Measurements from ENCODE around the gene FAM53A. TPM values are rescaled to one million over a fixed set of nuclear protein-coding genes. Genes with fewer than 3 reads are reported as not detected.

Gene FAM53A
- total and polyA plus RNA-seq, 2 of the 4 experiments (the other 2 are of a cell fraction) = 2.0 to 3.1 TPM

- in situ Hi-C loops (cut with MboI; ENCODE audit: low sequenced_read_pairs) = no loop called here
- Histone ChIP-seq H3K4ac (ENCODE audit: low read depth, low read length) (no peak overlapping the region), H3K4me1 (ENCODE audit: control insufficient read depth, insufficient read depth, low read length) (no peaks in the 10 kb centered on the region), H3K4me2 (ENCODE audit: low read depth, low read length) (no peak overlapping the region), H4K20me1 (ENCODE audit: insufficient read depth, low read length) (no peaks in the 10 kb centered on the region), H3K27me3 (ENCODE audit: control insufficient read depth, insufficient read depth, low read length) (no peaks in the 10 kb centered on the region), H3K79me1 (ENCODE audit: low read depth in 1 of 2, low read length in 2 of 2) (no peaks in the 10 kb centered on the region), H2BK120ac (ENCODE audit: low read depth, low read length) (no peak overlapping the region), H3K4me3 (ENCODE audit: insufficient read depth, low read depth, low read length) (no peak overlapping the region), H2AK5ac (ENCODE audit: low read depth, low read length) (no peak overlapping the region), H2BK20ac (ENCODE audit: low read depth, low read length) (no peak overlapping the region), H4K5ac (ENCODE audit: low read depth, low read length) (no peak overlapping the region), H4K91ac (ENCODE audit: insufficient read depth, low read depth, low read length) (no peak overlapping the region), H2BK5ac (ENCODE audit: low read depth, low read length, poor library complexity, severe bottlenecking) (no peak overlapping the region), H2AK9ac (replicated peaks; ENCODE audit: low read depth, low read length, poor library complexity) (no peak overlapping the region), H3K9me3 (ENCODE audit: control insufficient read depth, insufficient read depth, low read length) (no peaks in the 10 kb centered on the region), H3K9me1 (ENCODE audit: insufficient read depth, low read length) (no peaks in the 10 kb centered on the region; the same call in 1 of the 2 replicates), H3K18ac (ENCODE audit: low read depth, low read length) (no peak overlapping the region), H3K23ac (ENCODE audit: low read depth, low read length) (no peak overlapping the region), H3K56ac (ENCODE audit: extremely low read depth, insufficient read depth, low read length) (no peak overlapping the region), H4K8ac (ENCODE audit: low read depth in 2 of 2, low read length in 2 of 2) (no peak overlapping the region), H3K9ac (ENCODE audit: low read depth, low read length) (no peak overlapping the region), H3K27ac (ENCODE audit: insufficient read depth, low read length) (no peak overlapping the region), H2BK15ac (ENCODE audit: low read depth, low read length) (no peak overlapping the region), H2AFZ (replicated peaks; ENCODE audit: low read length, poor library complexity) (no peak overlapping the region), H3K14ac (replicated peaks; ENCODE audit: low read depth, low read length) (no peak overlapping the region), H3K36me3 (ENCODE audit: control insufficient read depth, insufficient read depth, low read length) (no peaks in the 10 kb centered on the region)
- no TSS peak for BruUV-seq (replicated peaks)
- intact Hi-C loops (cut with micrococcal nuclease) = no loop called here
- ChIA-PET CTCF (no interaction called here), POLR2A (ENCODE audit: unreplicated experiment) (interaction anchor here (0.6 kb wide), 1 partner anchor 72 kb away, joined by 3 read pairs; no protein-coding TSS in a partner anchor)
- DNase-seq (no peak), ATAC-seq (ENCODE audit: low read depth) (peak; percentile 42)
- dilution Hi-C loops (cut with HindIII; ENCODE audit: low sequenced_read_pairs, unreplicated experiment) = no loop called here
- no peak for TF ChIP-seq CTCF (conservative IDR thresholded peaks at IDR 0.05; ENCODE audit: low read depth, low read length)
- TF ChIP-seq CEBPB (IDR thresholded peaks at IDR 0.05; ENCODE audit: low read depth, low read length) = no peak
- no peak for TF ChIP-seq RCOR1 (IDR thresholded peaks at IDR 0.05; ENCODE audit: insufficient replicate concordance, low read length)
- TF ChIP-seq RFX5 (IDR thresholded peaks at IDR 0.05; ENCODE audit: low read depth, low read length) = no peak
- TF ChIP-seq CHD1 (IDR thresholded peaks at IDR 0.05; ENCODE audit: low read depth, low read length) = no peak
- TF ChIP-seq MAFK (IDR thresholded peaks at IDR 0.05; ENCODE audit: low read depth, low read length) = no peak
- no peak for TF ChIP-seq FOS (IDR thresholded peaks at IDR 0.05; ENCODE audit: low read depth, low read length)
- no peak for TF ChIP-seq MAZ (IDR thresholded peaks at IDR 0.05; ENCODE audit: borderline replicate concordance, low read depth, low read length)
- no peak for TF ChIP-seq RAD21 (IDR thresholded peaks at IDR 0.05; ENCODE audit: low read length)
- no peak for TF ChIP-seq BHLHE40 (IDR thresholded peaks at IDR 0.05; ENCODE audit: low read depth, low read length)
- no peak for TF ChIP-seq POLR2A (IDR thresholded peaks at IDR 0.05; ENCODE audit: low read depth, low read length)
- TF ChIP-seq SMC3 (IDR thresholded peaks at IDR 0.05; ENCODE audit: low read depth, low read length) = no peak
- TF ChIP-seq MXI1 (IDR thresholded peaks at IDR 0.05; ENCODE audit: borderline replicate concordance, low read depth, low read length) = no peak
- TF ChIP-seq, protein P1, sequence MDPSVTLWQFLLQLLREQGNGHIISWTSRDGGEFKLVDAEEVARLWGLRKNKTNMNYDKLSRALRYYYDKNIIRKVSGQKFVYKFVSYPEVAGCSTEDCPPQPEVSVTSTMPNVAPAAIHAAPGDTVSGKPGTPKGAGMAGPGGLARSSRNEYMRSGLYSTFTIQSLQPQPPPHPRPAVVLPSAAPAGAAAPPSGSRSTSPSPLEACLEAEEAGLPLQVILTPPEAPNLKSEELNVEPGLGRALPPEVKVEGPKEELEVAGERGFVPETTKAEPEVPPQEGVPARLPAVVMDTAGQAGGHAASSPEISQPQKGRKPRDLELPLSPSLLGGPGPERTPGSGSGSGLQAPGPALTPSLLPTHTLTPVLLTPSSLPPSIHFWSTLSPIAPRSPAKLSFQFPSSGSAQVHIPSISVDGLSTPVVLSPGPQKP (IDR thresholded peaks at IDR 0.05; ENCODE audit: borderline replicate concordance, low read depth, low read length) = no peak
- TF ChIP-seq NFE2L2 (IDR thresholded peaks at IDR 0.05; ENCODE audit: low read depth, low read length) = no peak
- TF ChIP-seq USF2 (IDR thresholded peaks at IDR 0.05; ENCODE audit: low read depth, low read length) = no peak
- no CpG with 5 or more reads among the region's 8 CpGs for WGBS, 2 experiments (ENCODE audit: extremely low coverage in 2 of 2, insufficient read length in 1 of 2)
Measured at GRCh38 chr4:1664141-1664540, 20.0 kb downstream of the FAM53A start.
